Epidermal melanocyte (primary cell): ENCODE results near the gene PPP1R3A.
"Not testable (repeated sequence)": the region's sequence is repeated elsewhere in the genome, so short reads cannot be mapped to it uniquely, and the experiment has no call there.

Experiments
- DNase-seq: peaks from one replicate; pipeline ENCODE4 v3.0.0; 2011; ENCODE audit warnings: low spot score; ENCODE audit not compliant: insufficient read length

PPP1R3A gene, protein sequence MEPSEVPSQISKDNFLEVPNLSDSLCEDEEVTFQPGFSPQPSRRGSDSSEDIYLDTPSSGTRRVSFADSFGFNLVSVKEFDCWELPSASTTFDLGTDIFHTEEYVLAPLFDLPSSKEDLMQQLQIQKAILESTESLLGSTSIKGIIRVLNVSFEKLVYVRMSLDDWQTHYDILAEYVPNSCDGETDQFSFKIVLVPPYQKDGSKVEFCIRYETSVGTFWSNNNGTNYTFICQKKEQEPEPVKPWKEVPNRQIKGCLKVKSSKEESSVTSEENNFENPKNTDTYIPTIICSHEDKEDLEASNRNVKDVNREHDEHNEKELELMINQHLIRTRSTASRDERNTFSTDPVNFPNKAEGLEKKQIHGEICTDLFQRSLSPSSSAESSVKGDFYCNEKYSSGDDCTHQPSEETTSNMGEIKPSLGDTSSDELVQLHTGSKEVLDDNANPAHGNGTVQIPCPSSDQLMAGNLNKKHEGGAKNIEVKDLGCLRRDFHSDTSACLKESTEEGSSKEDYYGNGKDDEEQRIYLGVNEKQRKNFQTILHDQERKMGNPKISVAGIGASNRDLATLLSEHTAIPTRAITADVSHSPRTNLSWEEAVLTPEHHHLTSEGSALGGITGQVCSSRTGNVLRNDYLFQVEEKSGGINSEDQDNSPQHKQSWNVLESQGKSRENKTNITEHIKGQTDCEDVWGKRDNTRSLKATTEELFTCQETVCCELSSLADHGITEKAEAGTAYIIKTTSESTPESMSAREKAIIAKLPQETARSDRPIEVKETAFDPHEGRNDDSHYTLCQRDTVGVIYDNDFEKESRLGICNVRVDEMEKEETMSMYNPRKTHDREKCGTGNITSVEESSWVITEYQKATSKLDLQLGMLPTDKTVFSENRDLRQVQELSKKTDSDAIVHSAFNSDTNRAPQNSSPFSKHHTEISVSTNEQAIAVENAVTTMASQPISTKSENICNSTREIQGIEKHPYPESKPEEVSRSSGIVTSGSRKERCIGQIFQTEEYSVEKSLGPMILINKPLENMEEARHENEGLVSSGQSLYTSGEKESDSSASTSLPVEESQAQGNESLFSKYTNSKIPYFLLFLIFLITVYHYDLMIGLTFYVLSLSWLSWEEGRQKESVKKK

DNA sequence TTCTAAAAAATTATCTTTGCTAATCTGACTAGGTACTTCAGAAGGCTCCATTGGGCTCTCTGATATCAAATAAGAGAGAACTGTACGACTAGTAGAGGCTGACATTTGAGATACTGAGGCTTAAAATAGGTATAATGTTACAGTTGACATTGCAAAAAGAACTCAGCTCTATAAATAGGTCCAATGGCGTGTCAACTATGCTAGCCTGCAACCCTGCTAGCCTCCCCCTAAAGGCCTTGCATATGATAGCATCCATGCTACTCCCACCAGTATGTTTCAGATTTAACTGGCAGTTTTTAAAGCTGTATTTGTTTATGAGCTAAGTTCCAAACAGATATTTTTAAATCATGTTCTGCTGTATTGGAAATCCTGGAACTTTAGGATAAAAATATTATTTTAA, at the start of gene PPP1R3A:
PPP1R3A (minus strand) TSS at position 64 of the 400 bp plus-strand sequence; CDS start at position 51, 13 bp downstream.
- DNase-seq: no peak

DNA sequence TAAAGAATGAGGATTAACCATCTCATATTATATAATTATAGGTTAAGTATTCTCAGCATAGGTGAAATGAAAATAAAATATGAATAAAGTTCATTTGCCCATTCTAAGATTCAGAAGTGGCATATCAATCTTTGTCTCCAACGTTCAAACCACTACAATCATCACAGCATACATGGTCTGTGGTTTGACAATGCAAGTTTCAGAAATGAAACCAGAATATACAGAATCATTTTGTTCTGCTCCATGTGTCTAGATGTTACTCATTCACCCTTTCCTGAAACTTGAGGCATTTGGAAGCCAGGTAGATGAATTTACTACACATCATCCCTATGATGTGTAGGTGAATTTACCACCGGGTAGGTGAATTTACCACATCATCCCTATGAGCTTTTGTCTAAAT, 44.5 kb upstream of the PPP1R3A start:
- DNase-seq: no peak

DNA sequence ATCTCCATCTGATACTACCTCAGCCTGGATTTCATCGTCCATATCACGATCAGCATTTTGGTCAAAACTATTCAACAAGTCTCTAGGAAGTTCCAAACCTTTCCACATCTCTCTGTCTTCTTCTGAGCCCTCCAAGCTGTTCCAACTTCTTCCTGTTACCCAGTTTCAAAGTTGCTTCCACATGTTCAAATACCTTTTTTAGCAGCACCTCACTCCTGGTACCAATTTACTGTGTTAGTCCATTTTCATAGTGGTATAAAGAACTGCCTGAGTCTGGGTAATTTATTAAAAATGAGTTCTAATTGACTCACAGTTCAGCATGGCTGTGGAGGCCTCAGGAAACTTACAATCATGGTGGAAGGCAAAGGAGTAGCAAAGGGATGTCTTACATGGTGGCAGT, 41.1 kb upstream of the PPP1R3A start:
- DNase-seq: no peak

DNA sequence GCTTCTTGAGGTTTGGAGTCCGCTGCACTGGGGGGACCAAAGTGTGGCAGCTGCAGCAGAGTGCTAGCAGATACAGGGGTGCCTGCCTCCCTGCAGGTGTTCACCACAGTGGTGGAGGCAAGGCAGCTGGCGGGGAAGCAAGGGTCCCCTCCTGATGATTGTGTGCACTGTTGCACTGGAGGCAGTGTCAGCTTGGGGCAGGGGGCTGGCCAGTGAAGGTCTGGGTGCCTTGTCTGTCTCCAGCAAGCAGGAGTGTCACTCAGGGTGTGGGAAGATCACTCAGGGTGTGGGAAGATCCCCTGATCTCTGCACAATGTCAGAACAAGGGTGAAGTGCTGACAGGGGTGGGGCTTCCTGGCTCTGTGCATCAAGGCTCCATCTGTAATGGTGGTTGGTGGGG, 36.3 kb upstream of the PPP1R3A start:
- no peak for DNase-seq

DNA sequence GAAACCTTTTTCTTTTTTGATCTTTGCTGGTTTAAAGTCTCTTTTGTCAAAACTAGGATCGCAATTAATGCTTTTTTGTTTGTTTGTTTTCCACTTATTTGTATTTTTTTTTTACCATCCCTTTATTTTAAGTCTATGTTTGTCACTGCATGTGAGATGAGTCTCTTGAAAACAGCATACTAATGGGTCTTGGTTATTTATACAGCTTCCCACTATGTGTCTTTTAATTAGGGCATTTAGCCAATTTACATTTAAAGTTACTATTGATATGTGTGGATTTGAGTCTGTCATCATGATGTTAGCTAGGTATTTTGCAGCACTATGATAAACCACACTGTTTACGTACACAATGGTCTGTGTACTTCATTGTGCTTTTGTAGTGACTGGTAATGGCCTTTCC, 34.7 kb upstream of the PPP1R3A start:
- no peak for DNase-seq

DNA sequence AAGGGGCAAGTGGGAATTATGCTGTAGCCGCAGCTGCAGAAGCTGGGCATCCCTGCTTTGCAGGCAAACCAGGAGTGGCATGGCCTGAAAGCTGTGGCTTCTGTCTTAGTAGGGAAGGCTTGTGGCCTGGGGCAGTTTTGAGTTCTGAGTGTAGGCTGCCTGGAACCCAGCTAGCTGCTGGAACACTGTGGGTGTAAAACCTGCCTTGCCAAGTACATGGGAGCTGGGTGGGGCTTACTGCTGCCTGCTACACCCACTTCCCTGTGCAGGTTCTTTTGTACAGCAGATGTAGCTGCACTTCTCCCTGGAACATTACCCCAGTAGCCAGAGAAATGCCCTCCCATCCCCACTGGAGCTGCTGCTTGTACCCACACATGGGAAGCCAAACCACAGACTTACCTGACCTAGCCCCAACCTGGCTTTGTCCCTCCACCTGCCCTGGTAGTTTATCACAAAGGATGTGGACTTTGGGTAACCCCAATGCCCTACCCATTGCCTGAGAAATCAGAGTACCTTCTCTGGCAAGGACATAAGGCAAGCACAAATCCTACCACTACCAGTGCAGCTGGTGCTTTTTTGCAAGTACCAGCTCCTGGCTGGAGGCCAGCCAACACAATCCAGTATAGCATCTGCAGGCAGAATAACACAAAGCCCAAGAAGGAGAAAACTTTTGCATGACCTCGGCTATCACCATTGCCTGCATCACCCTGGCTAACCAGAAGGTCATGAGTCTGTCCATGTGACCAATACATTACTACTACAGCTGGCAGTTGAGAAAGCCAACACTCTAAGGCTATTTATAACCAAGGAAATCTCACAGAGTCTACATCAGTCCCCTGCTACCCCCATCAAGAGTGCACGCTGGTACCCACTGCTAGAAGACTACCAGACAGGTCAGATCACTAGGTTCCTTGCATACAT, 26.5 kb upstream of the PPP1R3A start:
- no peak for DNase-seq

DNA sequence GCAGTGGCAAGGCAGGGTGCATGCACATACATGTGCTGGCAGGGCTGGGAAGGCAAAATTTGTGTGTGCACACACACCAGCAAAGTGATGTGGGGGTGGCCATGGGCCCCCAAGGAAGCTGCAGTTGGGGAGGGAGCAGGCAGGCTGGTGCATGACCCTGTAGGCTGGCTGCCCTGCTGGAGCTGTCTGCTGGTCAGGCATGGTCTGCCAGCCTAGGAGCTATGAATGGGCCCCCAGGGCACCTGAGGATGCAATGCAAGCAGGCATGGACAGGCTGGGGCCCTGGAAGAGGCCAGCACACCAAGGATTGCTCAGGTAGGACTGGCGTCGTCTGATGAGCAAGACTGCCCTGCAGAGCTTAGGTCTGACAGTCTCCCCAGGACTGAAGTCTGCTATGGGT, 18.2 kb upstream of the PPP1R3A start:
- DNase-seq: no peak

DNA sequence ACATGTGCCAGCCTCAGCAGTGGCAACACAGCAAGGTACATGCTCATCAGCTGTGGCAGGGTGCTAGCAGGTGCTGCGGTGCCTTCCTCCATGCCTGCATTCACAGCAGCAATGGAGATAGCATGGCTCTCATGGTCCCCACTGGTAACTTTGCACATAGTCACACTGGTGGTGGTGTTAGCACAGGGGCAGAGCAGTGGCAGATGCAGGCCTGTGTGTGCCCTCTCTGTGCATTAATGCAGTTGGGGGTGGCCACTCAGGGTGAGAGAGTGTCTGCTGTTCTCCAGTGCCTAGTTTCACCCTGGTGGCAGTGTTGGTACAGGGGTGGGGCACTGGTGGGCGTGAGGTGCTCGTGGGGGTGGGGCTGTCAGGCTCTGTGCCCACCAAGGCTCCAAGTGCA, 17.7 kb upstream of the PPP1R3A start:
- no peak for DNase-seq

DNA sequence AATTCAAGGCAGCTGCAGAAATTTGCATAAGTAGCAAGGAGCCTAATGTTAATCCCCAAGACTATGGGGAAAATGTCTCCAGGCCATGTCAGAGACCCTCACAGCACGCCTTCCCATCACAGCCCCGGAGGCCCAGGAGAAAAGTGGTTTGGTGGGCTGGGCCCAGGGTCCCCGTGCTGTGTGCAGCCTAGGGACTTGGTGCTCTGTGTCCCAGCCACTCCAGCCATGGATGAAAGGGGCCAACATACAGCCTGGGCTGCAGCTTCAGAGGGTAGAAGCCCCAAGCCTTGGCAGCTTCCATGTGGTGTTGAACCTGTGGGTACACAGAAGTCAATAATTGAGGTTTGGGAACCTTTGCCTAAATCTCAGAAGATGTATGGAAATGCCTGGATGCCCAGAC, 10.6 kb upstream of the PPP1R3A start:
- DNase-seq: not testable (repeated sequence)

DNA sequence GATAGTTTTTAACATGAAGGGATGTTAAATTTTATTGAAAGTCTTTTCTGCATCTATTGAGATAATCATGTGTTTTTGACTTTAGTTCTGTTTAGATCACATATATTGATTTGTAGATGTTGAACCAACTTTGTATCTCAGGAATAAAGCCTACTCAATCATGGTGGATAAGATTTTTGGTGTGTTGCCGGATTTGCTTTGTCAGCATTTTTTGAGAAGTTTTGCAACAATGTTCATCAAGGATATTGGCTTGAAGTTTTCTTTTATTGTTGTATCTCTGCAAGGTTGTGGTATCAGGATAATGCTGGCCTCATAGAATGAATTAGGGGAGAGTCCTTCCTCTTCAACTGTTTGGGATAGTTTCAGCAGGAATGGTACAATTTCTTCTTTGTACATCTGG, 9.3 kb upstream of the PPP1R3A start:
- no peak for DNase-seq

DNA sequence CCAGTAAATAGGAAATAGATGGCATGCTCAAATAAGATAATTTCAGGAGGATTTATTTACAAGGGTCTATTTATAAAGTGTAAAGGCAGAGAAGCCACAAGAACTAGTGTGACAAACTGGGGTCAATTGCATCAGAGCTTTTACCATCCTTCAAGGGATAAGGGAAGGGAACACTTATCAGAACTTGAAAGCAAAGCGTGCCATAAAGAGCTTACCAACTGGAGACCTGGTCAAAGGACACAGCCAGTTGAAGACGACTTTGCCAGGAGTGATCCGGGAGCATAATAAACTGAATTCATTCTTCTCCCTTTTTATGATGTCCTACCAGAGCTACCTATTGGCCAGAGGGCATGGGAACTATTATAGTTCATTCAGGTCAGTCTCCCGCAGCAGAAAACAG, 3.2 kb upstream of the PPP1R3A start:
- no peak for DNase-seq

DNA sequence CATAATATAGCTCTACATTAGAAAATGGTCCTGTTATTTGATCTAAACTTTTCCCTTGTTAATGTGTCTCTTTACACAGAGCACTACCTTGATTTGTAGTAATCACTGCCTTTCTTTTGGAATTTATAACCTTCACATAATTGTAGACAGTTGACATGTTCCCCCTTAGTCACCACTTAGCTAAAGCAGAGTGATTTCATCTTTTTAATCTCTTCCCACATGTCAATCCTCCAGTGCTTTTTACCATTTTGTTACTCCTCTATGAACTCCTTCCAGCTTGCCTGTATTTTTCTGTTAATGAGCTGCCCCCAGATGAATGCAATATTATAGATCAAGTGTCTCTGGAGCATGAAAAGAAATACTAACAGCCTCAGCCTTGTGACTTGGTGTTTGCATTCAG, 2.6 kb upstream of the PPP1R3A start:
- DNase-seq: no peak

DNA sequence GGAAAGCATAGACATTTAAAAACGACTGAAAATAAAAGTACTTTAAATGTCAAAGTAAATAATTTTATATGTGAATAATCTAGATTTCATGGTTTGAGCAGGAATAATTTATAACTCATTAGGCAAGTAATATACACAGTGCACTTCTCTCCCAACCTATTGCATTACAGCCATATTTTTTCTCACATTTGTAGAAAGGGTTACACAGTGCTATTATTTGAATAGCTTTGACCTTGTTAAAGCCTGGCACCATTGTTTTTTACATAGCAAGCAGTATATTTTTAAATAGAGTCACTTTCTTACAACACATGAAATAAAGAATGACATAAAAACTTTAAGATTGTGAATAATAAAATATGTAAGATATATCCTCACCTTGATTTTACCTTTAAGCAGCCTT, 969 bp downstream of the PPP1R3A start:
- no peak for DNase-seq

DNA sequence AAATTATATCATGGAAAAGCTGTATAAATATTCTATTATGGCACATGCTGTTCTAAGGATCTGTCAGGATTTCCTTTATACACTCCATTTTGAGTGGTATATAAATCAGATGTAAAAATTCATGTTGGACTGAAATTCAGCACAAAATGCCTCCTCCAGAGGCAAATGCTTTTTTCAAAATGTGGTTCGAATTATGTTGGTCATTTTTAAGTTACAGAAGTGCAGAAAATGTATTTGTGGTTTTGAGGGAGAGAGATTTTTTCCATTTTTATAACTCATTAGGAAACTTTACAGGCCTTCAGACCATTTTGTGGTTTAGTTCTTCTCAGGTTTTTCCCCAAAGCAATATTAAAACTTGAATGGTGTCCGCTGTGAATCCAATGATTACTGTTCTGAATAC, 2.9 kb downstream of the PPP1R3A start:
- no peak for DNase-seq

DNA sequence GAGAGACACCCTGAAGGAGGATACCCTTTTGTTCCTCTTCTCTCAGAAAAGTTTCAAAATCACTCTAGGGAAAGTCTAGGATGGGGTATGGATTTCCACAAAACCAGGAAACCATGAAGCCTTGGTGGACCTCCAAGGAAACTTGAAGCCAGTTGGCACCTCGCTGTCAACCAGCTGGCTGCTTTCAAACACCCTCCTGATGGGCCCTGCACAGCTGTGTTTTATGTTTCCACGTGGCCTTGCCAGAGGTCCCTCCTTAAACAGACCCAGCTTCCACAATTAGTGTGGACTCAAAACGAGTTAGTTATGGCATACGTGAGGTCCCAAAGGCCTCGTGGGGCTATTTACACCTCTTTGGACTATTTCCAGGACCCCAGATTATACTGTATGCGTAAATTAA, 5.9 kb downstream of the PPP1R3A start:
- DNase-seq: no peak

DNA sequence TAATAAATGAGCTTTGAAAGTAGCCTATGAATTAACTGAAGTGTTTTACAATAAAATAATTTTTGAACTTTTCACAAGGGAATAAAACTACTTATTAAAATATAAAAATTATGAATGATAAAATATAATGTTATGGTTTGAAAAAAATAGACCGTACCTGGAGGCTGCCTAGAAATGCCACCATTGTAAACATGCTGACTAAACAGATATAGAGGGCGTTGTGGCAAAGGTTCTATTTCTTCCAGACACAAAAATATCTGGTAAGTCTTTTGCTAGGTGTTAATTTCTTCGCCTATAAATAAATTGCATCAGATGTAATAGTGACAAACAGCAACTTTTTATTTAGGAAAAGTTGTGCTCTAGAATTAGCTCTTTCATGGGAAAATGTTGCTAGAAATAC, 11.2 kb downstream of the PPP1R3A start:
- DNase-seq: no peak

DNA sequence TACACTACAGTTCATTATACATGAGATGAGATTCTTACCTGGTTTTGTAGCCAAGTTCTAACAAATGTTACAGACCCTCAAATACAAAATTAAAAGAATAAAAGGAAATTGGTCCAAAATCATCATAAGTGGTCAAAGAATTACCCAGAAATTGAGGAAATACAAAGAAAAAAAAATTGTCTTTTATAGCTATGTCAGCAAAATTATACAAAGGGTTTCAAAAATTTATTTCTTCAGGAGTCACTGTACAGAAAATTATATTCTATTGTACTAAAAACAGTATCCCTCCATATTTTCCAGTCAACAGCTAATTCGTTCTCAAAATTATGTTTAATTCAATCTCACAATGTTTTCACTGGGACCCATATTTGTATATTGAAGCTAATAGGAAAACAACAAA, 14.3 kb downstream of the PPP1R3A start:
- no peak for DNase-seq

DNA sequence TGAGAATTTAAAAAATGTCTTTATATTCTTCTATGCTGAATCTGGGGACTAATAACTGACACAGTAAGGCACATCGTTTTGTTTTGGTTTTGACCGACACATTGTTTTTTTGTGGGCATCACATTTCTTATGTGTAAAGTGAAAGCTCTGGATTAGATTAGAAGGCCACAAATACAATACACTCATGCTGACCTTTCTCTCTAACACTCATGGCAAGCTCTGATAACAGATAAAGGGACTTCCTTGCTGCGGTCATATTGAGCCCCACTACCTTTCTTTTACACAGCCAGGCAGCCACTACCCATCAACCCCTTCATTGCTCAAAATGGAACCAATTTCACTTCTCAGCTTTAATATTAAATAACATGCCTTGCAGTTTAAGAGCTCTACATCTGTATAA, 26.0 kb downstream of the PPP1R3A start:
- DNase-seq: no peak

DNA sequence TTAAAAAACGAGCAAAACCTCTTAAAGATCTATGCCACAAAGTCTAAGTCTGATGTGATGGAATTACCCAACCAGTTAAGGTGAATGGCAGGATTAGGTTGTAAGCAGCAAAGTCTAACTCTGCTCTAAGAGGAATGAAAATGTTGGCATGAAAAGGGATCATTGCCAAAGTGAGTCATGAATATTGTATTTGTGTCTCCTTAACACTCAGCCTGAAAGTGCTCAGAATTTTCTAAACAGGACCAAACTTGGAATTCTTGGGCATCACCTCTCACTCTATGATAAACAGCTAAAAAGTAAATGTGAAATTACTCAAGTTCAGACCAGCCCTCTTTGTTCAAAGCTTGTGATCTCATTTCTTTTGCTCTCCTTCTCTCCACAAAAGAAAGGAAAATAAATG, 27.0 kb downstream of the PPP1R3A start:
- DNase-seq: no peak

DNA sequence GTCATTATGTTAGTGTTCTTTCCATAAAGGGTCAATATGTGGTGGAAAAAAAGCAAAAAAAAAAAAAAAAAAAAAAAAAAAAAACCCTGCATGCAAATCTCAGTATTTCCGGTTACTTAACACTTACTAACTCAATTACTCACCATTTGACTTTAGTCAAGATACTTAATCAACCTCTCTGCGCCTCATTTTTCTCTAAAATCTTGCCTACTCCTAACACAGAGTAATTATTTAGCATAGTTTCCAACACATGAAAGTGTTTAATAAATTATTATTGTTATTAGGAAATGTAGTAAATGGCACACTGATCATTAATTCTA, 27.8 kb downstream of the PPP1R3A start:
- DNase-seq: no peak

DNA sequence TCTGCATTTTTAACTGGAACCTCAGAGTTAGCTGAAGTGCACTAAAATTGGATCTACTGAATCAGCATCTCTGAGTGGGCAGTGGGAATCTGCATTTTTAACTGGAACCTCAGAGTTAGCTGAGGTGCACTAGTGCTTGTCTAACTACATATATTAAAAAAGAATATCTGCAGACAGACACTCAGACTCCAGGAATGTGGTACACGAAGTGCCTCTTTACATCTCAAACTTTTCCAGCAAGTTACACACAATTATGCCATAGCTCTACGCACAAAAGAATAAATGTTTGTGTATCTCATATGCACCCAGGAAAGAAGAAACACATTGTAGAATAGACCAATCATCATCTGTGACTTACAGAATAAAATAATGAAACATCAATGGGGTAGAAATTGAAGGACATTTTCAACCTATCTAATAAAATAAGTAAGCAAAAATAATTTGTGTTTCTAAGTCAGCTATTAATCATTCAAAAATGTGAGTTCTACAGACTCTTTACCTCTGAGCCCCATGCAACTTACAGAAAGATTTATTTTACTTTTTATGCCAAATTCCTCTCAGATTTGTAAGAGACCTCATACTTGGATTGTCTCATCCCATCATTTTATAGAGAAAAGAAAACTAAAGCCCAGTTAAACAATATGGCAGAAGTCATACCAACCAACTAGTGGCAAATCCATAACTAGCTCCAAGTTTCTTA, 28.3 kb downstream of the PPP1R3A start:
- DNase-seq: no peak
